DMS53 treated with DMSO at 0.1 percent for 48 hours (cell line): ENCODE results near the gene C1QTNF8.

Source experiments
- DNase-seq: peaks from one replicate; lab custom pipeline; 2025; ENCODE audit not compliant: unreplicated experiment; lab: John Stamatoyannopoulos, UW

The C1QTNF8 gene

DNA sequence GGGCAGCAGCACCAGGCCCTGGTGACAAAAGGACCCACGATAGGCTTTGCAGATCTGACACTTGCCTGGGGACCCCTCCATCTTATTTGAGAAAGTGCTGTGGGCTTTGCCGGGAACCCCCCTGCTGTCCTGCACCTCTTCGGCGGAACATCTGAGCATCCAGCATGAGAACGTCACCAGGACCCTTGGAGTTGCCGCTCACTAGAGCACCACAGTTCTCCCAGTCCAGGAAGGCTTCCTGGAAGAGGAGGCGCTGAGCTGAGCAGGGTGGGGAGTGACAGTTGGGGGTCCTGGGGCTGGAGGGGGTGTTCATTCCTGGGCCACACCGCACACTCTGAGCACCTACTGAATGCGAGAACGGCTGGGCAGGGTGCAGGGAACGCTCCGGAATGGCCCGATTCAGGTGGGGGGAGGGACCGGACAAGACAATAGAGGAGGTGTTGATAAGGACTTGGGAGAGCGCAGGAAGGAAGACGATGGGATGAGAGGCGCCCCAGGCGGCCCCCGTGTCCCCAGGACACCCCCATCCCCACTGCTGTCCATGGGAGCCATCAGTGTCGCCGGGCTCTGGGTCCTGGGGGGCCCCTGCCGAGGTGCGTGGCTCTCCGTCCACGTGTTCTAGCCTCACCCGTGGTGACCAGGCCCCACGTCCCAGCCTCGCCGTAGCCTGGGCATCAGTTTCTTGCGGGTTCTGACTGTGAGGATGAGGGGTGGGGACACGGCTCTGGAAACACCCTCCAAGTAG lies 32.1 kb upstream of the C1QTNF8 start:
- no peak for DNase-seq

GRCh38 chr16:1127101-1127500 lies 31.1 kb upstream of the C1QTNF8 start:
- no peak for DNase-seq

DNA sequence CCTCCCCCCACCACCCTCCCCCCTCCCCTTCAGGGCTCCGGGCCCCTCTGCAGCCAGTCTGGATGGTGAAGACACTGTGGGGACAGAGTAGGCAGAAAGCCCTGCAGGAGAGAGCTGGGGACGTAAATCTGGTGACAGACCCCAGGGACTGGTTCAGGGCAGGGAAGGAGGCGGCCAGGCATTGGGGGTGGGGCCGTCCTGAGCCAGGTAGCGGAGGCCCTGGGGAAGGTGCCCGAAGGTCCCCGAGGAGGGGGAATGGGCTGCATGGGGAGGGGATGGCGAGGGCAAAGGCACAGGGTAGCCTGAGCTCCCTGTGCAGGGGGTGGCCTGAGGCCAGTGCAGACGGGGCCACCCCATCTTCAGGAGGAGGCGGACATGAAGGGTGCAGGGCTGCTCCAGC lies 30.5 kb upstream of the C1QTNF8 start:
- no peak for DNase-seq

DNA sequence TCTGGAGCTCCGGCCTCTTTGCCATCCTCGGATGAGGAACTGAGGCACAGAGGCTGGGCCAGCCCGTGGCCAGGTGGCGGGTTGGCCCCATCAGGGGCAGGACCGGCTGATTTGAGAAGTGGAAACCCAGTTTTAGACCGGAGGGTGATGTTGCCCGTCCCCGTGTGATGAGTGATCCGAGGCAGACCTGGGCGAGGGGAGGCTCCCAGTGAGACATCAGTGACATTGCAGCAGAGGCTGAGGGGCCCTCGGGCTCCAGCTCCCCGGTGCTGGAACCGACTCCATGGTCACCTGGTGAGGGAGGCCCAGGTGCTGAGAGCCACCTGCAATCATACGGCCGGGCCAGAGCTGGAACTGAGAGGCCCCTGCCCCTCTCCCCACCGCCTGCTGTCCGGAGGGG lies 30.0 kb upstream of the C1QTNF8 start:
- no peak for DNase-seq

DNA sequence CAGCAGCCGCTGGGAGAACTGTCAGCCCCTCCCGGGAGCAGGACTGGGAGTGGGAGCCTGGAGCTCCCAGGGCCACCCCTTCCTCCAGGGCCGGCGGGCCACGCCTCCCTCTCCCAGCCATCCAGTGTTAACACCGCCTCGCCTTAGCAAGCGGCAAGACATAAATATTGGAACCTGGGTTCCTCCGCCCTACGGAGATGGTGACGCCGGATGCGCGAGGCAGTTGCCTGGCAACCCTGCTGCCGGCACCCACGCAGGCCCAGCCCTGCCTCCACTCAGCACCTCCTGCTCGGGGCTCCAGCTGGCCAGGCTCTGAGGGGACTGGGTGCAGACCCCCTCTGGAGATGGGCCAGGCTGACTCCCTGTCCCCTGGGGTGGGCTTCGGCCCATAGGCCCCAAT lies 29.4 kb upstream of the C1QTNF8 start:
- DNase-seq, result no peak

- DNase-seq, result no peak
Measured at GRCh38 chr16:1124795-1125194, 28.8 kb upstream of the C1QTNF8 start.

GRCh38 chr16:1124291-1124690 lies 28.2 kb upstream of the C1QTNF8 start:
- DNase-seq, result no peak

GRCh38 chr16:1123525-1124230 lies 27.6 kb upstream of the C1QTNF8 start:
- no peak for DNase-seq

GRCh38 chr16:1122398-1122765 lies 26.3 kb upstream of the C1QTNF8 start:
- no peak for DNase-seq

DNA sequence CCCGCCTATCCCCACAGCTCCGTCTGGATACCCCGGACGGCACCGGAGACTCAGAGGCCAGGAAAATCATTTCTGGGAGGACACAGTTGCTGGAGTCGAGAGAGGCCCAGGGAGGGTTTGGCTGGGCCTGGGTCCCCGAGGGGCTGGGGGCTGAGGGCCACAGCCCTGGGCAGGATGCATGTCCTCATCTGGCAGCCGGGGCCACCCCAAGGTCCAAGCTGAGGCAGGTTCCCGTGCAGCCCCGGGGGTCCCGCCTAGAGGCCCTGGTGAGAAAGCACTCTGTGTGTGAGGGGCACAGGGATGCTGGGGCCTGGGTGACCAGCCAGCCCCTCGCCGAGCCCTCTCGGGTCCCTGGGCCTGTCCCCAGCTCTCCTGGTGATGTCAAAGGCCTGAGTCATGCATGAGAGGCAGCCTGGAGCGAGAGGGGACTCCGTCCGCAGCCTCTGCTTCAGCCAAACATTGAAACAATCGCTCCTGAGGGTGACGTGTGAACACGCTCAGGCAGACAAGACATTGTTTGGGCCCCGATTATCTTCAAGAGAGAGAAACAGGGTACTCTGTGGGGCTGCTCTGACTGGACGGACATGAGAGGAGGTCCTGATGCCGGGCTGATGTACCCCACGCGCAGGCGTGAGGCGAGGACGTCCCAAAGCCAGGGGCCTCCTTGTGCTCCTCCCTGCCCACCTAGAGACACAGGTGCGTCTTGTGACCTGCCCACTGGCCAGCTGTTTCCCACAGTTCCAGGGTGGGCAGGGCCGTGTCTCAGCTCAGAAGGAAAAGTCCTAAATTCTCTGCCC lies 25.8 kb upstream of the C1QTNF8 start:
- no peak for DNase-seq

DNA sequence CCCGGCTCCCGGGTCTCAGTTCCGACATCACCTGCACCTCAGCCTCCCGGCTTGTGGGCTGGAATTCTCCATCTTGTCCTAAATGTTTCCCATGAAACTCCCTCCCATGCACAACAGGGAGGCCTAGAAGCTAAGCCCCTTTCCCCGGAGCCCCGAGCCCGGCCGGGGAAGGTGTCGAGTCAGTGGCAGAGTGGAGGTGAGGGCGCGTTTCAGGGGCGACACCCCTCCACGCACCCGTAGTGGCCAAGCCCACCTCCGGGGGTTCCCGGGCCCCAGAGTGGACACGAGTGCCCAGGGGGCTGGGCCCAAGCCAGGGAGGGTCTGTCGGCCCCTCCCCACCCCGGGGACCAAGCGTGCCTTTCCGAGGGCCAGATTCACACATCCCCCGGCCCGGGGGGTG lies 25.0 kb upstream of the C1QTNF8 start:
- DNase-seq, result no peak

GRCh38 chr16:1120577-1120941 lies 24.5 kb upstream of the C1QTNF8 start:
- DNase-seq, result no peak

DNA sequence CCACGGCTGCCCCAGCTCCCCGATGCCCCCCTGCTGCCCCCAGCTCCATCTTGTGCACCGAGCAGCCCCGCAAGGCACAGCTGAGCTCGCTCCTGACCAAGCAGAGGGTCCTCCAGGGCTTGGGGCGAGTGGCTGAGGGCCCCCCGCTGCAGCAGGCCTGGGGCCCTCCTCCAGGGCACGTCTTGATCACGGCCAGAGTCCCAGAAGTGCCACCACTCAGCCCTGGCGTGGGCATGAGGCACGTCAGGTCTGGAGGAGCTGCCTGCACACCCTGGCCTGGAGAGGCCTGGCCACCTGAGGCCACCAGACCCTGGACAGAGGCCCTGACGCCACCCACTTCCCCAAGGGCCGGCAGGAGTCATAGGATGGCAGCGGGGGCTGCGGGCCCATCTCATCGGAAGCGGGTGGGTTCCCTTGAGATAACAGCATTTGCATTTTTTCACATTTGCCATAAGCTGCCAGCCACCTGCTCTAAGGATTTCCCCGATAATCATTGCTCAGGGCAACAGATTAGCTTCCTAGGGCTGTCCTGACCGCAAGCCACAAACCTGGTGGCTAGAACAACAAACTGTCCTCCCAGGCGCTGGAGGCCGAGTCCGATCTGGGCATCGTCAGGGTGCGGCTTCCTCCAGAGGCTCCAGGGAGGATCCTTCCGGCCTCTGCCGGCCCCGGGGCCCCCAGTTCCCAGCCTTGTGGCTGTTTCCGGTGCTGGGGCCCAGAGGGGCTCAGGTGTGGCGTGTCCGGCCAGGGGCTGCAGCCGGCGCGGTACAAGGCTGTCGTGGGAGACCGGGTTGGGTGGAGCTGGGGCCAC lies 23.9 kb upstream of the C1QTNF8 start:
- no peak for DNase-seq

DNA sequence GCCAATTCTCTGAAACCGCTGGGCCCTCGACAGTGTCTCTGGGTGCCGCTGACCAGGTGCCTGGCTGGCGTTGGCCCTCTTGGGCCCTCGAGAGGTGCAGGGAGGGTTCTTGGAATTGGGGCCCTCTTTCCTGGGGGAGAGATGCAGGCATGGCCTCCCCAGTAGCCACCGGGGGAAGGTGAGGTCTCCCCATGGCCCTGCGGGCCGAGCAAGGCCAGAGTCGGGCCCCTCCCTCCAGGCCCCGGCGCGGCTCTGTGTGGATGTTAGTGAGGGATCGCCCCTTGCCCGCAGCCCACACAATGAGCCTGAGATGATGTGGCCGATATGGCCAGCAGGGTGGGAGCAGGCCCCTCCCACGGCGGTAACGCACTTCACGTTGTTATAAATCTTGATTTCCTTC lies 23.1 kb upstream of the C1QTNF8 start:
- DNase-seq, result no peak

GRCh38 chr16:1117926-1118325 lies 21.9 kb upstream of the C1QTNF8 start:
- DNase-seq, result no peak

- no peak for DNase-seq
Measured at GRCh38 chr16:1117176-1117900, 21.3 kb upstream of the C1QTNF8 start.

GRCh38 chr16:1116693-1117077 lies 20.6 kb upstream of the C1QTNF8 start:
- no peak for DNase-seq

GRCh38 chr16:1113889-1114526 lies 18.0 kb upstream of the C1QTNF8 start:
- DNase-seq, result no peak

GRCh38 chr16:1113489-1113888 lies 17.4 kb upstream of the C1QTNF8 start:
- no peak for DNase-seq

DNA sequence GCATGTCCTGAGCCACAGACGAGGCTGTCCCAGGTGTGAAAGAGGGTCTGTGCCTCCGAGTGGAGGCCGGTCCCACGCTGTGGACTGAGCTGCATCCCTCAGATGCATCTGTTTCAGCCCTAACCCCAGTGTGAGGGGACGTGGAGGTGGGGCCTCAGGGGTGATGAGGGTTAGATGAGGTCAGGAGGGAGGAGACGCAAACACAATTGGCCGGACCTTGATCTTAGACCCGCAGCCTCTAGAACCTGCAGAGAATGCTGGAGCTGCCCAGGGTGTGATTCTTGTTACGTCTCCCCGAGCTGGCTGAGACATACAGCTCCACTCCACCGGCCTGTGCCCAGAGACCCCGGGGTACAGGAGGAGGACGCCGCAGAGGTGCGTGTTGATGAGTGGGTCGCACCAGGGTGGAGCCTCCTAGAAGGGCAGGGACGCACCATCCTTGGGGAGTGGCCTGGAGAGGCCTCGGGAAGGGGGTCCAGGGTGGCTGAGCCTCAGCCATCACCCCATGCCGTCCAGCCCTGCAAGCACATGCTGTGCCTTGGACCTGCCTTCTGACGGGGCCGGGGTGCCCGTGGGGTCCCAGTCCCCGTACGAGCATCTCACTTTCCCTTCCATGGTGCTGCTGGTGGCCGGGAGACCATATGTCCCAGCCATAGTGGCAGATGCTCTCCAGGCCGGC lies 16.6 kb upstream of the C1QTNF8 start:
- no peak for DNase-seq
